Upper lobe of right lung (tissue), 1 donor: ENCODE results near the gene MED17. TPM values are rescaled to one million over a fixed set of nuclear protein-coding genes. Genes with fewer than 3 reads are reported as not detected.

ENCODE experiments used
- ATAC-seq: fragments of 200-7000 bp; cut with Tn5 transposase; one replicate; pipeline ENCODE4 v1.9.1; 2020; ENCODE audit warnings: mild to moderate bottlenecking, moderate library complexity
- DNase-seq: peaks from one replicate; pipeline ENCODE4 v3.0.0-alpha.2; 2020
- H3K27ac ChIP-seq: fragments of 200-600 bp; one replicate; pipeline ENCODE4 v1.8.0; 2022
- H3K27me3 ChIP-seq: fragments of 200-600 bp; one replicate; pipeline ENCODE4 v1.8.0; 2022; ENCODE audit warnings: mild to moderate bottlenecking
- H3K36me3 ChIP-seq: fragments of 200-600 bp; one replicate; pipeline ENCODE4 v1.8.0; 2022
- H3K4me1 ChIP-seq: fragments of 200-600 bp; one replicate; pipeline ENCODE4 v1.8.0; 2022
- H3K4me3 ChIP-seq: fragments of 200-600 bp; one replicate; pipeline ENCODE4 v1.8.0; 2022; ENCODE audit warnings: mild to moderate bottlenecking
- H3K9me3 ChIP-seq: fragments of 200-600 bp; one replicate; pipeline ENCODE4 v1.8.0; 2022
- intact Hi-C: fragments of 100-400 bp; cut with DNase I; formaldehyde crosslinking; loops from one replicate; pipeline ENCODE4 v1.11.0; 2022
- long read RNA-seq: library from polyadenylated mRNA; unstranded; transcript quantifications from one replicate; pipeline ENCODE4 v2.0.0, GENCODE V29; 2021
- total RNA-seq: library from RNA; stranded (reverse); fragmentation: NEBNext Ultra II Directional; extraction: Animal tissue kit (Norgen Biotek cat#: 25700); gene quantifications from one replicate; pipeline ENCODE4 v1.2.1, GENCODE V29; 2021
- TF ChIP-seq, protein P1 (sequence below): fragments of 200-600 bp; IDR thresholded peaks from one replicate; pipeline ENCODE4 v1.8.0; 2022; ENCODE audit warnings: antibody characterized with exemption
- donor health status: DM: no; HTN: yes; CAD: no; lungs with severe emphysema.

MED17 gene, protein sequence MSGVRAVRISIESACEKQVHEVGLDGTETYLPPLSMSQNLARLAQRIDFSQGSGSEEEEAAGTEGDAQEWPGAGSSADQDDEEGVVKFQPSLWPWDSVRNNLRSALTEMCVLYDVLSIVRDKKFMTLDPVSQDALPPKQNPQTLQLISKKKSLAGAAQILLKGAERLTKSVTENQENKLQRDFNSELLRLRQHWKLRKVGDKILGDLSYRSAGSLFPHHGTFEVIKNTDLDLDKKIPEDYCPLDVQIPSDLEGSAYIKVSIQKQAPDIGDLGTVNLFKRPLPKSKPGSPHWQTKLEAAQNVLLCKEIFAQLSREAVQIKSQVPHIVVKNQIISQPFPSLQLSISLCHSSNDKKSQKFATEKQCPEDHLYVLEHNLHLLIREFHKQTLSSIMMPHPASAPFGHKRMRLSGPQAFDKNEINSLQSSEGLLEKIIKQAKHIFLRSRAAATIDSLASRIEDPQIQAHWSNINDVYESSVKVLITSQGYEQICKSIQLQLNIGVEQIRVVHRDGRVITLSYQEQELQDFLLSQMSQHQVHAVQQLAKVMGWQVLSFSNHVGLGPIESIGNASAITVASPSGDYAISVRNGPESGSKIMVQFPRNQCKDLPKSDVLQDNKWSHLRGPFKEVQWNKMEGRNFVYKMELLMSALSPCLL
- 25.8 TPM for total RNA-seq
- long read RNA-seq, full-length matches to known transcripts, result 43 of 47 reads
- long read RNA-seq, partial matches to known transcripts, result 3 of 47 reads
- long read RNA-seq, other reads (novel, unspliced or antisense), result 1 of 47 reads

DNA sequence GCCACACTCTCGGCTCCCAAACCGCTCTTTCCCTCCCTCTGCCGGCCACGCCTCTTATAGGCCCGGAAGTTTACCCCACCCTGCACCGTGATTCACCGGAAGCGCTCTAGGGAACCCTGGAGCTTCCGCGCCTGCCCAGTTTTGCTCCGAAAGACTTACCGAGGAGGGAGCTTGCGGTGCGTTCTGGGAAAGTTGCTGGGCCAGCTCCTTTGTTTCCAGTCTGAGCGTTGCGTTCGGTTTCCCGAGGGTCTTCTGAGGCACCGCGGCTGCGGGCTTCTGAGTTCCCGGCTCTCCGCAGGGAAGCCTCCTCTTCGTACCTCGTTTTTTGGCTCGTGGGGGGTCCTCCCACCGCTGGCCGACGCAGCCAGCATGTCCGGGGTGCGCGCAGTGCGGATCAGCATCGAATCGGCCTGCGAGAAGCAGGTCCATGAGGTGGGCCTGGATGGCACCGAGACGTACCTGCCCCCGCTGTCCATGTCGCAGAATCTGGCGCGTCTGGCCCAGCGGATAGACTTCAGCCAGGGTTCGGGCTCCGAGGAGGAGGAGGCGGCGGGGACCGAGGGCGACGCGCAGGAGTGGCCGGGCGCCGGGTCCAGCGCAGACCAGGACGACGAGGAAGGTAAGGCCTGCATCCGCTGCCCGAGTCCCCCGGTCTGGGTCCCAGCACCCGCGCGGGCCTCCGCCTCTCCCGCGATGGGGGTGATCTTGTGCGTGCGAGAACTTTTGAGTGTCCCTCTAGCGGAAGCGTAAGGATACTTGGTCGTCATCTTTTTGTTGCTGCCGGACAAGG lies at the start of gene MED17:
MED17 (plus strand) TSS at position 138 of the 790 bp plus-strand sequence; CDS start at position 370, 232 bp downstream.
- peak within 1 kb of the TSS; percentile 95 for H3K27ac ChIP-seq
- DNase-seq (peak; percentile 94), ATAC-seq (peak; percentile 99)
- H3K4me1 ChIP-seq, result peaks cover 29% of the 10 kb centered on the region
- TF ChIP-seq, protein P1, sequence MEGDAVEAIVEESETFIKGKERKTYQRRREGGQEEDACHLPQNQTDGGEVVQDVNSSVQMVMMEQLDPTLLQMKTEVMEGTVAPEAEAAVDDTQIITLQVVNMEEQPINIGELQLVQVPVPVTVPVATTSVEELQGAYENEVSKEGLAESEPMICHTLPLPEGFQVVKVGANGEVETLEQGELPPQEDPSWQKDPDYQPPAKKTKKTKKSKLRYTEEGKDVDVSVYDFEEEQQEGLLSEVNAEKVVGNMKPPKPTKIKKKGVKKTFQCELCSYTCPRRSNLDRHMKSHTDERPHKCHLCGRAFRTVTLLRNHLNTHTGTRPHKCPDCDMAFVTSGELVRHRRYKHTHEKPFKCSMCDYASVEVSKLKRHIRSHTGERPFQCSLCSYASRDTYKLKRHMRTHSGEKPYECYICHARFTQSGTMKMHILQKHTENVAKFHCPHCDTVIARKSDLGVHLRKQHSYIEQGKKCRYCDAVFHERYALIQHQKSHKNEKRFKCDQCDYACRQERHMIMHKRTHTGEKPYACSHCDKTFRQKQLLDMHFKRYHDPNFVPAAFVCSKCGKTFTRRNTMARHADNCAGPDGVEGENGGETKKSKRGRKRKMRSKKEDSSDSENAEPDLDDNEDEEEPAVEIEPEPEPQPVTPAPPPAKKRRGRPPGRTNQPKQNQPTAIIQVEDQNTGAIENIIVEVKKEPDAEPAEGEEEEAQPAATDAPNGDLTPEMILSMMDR, result peak; percentile 46
- peaks cover 15% of the 10 kb centered on the region for H3K36me3 ChIP-seq
- H3K4me3 ChIP-seq, result peak within 1 kb of the TSS; percentile 99
- no peaks in the 10 kb centered on the region for H3K9me3 ChIP-seq
- no peaks in the 10 kb centered on the region for H3K27me3 ChIP-seq
- intact Hi-C loops, result no loop called here

DNA sequence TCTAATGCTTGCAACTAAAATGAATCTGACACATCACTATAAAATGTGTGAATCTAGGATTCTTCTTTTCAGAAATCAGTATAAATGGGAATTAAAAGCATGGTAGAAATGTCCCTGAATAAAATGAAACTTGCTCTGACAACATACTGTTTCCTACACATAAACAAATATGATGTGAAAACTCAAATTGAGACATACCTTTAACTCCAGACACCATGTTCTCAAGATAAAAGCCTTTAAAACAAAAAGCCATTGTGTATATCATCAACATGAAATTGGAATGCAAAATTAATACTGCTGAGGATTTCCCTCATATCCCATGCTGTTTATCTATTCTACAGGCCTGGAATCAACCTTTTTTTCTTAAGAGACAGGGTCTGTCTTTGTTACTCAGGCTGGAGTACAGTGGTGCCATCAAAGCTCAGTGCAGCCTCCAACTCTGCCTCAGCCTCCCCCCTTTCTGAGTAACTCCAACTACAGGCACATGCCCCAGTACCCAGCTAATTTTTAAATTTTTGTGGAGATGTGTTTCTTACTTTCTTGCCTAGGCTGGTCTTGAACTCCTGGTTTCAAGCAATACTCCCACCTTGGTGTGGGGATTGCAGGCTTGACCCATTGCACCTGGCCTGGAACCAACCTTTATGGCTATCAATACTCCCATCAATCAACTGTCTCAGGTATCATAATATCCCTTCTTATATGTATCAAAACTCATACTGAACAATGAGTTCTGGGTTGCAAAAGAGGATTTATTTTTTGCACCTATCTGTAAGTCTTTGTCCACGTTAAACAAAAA lies 49.5 kb upstream of the MED17 start:
- peaks cover 93% of the 10 kb centered on the region for H3K36me3 ChIP-seq
- H3K9me3 ChIP-seq, result no peaks in the 10 kb centered on the region
- no peak overlapping the region for H3K27ac ChIP-seq
- no peak overlapping the region for H3K4me3 ChIP-seq
- intact Hi-C loops, result no loop called here
- H3K27me3 ChIP-seq, result no peaks in the 10 kb centered on the region
- H3K4me1 ChIP-seq, result peaks cover 29% of the 10 kb centered on the region
- TF ChIP-seq, protein P1, result no peak
- DNase-seq (no peak), ATAC-seq (no peak)

DNA sequence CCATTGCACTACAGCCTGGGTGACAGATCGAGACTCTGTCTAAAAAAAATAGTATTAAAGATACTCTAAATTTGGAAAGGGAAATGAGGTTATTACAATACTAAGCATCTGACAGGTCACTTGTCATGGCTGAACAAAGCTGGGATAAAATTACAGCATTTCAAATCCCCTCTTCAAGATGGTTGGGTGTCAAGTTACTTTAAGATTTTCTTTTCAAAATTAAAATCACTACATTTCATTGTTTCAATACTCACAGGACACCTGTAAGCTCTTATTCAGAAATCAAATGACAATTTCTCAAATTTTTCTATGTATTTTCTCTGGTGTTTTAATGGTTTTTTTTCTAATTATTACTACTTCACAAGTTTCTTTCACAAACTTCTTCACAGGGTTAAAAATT lies 48.5 kb upstream of the MED17 start:
- no peaks in the 10 kb centered on the region for H3K9me3 ChIP-seq
- H3K27ac ChIP-seq, result no peak overlapping the region
- peaks cover 83% of the 10 kb centered on the region for H3K36me3 ChIP-seq
- no peak for DNase-seq
- no peak overlapping the region for H3K4me3 ChIP-seq
- no peaks in the 10 kb centered on the region for H3K27me3 ChIP-seq
- H3K4me1 ChIP-seq, result peaks cover 37% of the 10 kb centered on the region
- TF ChIP-seq, protein P1, result no peak
- no peak for ATAC-seq
- intact Hi-C loops, result no loop called here

DNA sequence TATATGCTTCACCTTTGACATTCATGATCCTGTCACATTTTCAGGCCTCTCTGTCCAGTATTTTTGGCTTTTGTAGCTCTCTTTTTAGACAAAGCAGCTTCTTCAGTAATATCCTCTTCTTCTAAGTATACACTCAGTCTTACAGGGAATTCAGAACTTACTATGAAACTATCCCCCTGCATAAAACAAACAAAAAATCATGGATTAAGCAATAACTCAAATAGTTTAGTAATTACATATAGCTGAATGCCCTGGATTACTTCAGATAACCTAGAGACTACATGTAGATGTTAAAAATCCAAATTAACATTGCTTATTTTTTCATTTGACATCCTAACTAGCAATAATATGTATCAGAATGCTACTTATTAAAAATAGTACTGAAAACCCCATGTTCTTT lies 48.0 kb upstream of the MED17 start:
- Histone ChIP-seq H3K9me3 (no peaks in the 10 kb centered on the region), H3K4me3 (no peak overlapping the region), H3K36me3 (peaks cover 78% of the 10 kb centered on the region), H3K27me3 (no peaks in the 10 kb centered on the region), H3K4me1 (peaks cover 37% of the 10 kb centered on the region), H3K27ac (no peak overlapping the region)
- DNase-seq (no peak), ATAC-seq (no peak)
- intact Hi-C loops, result no loop called here
- TF ChIP-seq, protein P1, result no peak
